ENCODE data around the gene LHB. TPM values are rescaled to one million over a fixed set of nuclear protein-coding genes. Genes with fewer than 3 reads are reported as not detected.

The LHB gene
- total RNA-seq, 2 donors from 2014 or later, result 0.59 TPM; not detected in 1

DNA sequence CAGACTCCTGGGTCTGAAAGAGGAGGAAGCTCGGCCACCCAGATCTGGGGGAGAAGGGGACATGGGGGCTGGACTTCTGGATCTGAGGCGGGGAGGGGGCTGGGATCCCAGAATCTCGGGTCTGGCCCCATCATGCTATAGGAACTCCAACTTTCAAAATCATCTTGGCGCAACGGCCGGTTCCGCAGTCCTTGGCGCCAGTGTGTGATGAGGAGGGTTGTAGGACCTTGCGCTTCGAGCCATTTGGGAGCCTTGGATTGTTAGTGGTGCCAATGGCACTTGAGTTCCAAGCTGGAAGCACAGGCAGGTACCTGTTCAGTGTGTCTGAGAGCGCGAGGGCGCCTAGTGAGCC lies 22.9 kb downstream of the LHB start:
- Histone ChIP-seq H3K4me3 (ENCODE audit: low read length) (peak overlapping the region; percentile 100), H3K36me3 (ENCODE audit: control insufficient read depth, insufficient read depth, low read length) (no peaks in the 10 kb centered on the region), H3K4me1 (ENCODE audit: control insufficient read depth, insufficient read depth, low read length) (peaks cover 4% of the 10 kb centered on the region), H3K27ac (ENCODE audit: low read depth, low read length) (no peak overlapping the region), H3K9me3 (ENCODE audit: control insufficient read depth, low read length) (no peaks in the 10 kb centered on the region), H3K27me3 (ENCODE audit: control insufficient read depth, insufficient read depth, low read length, poor library complexity, severe bottlenecking) (no peaks in the 10 kb centered on the region), H3K9ac (ENCODE audit: extremely low read depth, low read length, poor library complexity, severe bottlenecking) (peak overlapping the region; percentile 80)
- Mint-ChIP-seq H3K27ac (peak overlapping the region; percentile 99), H3K4me3 (peak overlapping the region; percentile 97), H3K4me1 (peaks cover 23% of the 10 kb centered on the region), H3K27me3 (ENCODE audit: insufficient read depth) (no peaks in the 10 kb centered on the region), H3K36me3 (ENCODE audit: low read depth) (peaks cover 20% of the 10 kb centered on the region), H3K9me3 (no peaks in the 10 kb centered on the region)
- 0 to 2% methylated on average over 1 to 13 of the region's 13 CpGs for WGBS, 2 experiments (ENCODE audit: insufficient coverage in 1 of 2, insufficient read length in 1 of 2)
- DNase-seq, result no peak
- no peak for TF ChIP-seq CTCF (conservative IDR thresholded peaks at IDR 0.05)

- Mint-ChIP-seq H3K4me1 (peaks cover 23% of the 10 kb centered on the region), H3K27me3 (ENCODE audit: insufficient read depth) (no peaks in the 10 kb centered on the region), H3K36me3 (ENCODE audit: low read depth) (peaks cover 26% of the 10 kb centered on the region), H3K27ac (peak within 1 kb of the TSS; percentile 99), H3K9me3 (no peaks in the 10 kb centered on the region), H3K4me3 (peak within 1 kb of the TSS; percentile 97)
- Histone ChIP-seq H3K4me3 (ENCODE audit: low read length) (peak within 1 kb of the TSS; percentile 100), H3K4me1 (ENCODE audit: control insufficient read depth, insufficient read depth, low read length) (peaks cover 4% of the 10 kb centered on the region), H3K9ac (ENCODE audit: extremely low read depth, low read length, poor library complexity, severe bottlenecking) (peak within 1 kb of the TSS; percentile 83), H3K27ac (ENCODE audit: low read depth, low read length) (peak within 1 kb of the TSS; percentile 85), H3K27me3 (ENCODE audit: control insufficient read depth, insufficient read depth, low read length, poor library complexity, severe bottlenecking) (no peaks in the 10 kb centered on the region), H3K36me3 (ENCODE audit: control insufficient read depth, insufficient read depth, low read length) (peaks cover 4% of the 10 kb centered on the region), H3K9me3 (ENCODE audit: control insufficient read depth, low read length) (no peaks in the 10 kb centered on the region)
- 0% methylated on average over 8 to 56 of the region's 56 CpGs for WGBS, 2 experiments (ENCODE audit: insufficient coverage in 1 of 2, insufficient read length in 1 of 2)
- peak; percentile 100 for DNase-seq
- TF ChIP-seq CTCF (conservative IDR thresholded peaks at IDR 0.05), result peak; percentile 98
Observed at GRCh38 chr19:48993175-48994034, 23.5 kb downstream of the LHB start, which contains the start of the genes GYS1 and RUVBL2. Gene GYS1 (minus strand): TSS chr19:48993309. CDS start chr19:48993112, 197 bp downstream. Gene RUVBL2 (plus strand): TSS chr19:48993887. CDS start chr19:48993912, 25 bp downstream.

- Histone ChIP-seq H3K9ac (ENCODE audit: extremely low read depth, low read length, poor library complexity, severe bottlenecking) (peak overlapping the region; percentile 83), H3K9me3 (ENCODE audit: control insufficient read depth, low read length) (no peaks in the 10 kb centered on the region), H3K4me3 (ENCODE audit: low read length) (peak overlapping the region; percentile 100), H3K27ac (ENCODE audit: low read depth, low read length) (peak overlapping the region; percentile 34), H3K36me3 (ENCODE audit: control insufficient read depth, insufficient read depth, low read length) (peaks cover 9% of the 10 kb centered on the region), H3K4me1 (ENCODE audit: control insufficient read depth, insufficient read depth, low read length) (peaks cover 4% of the 10 kb centered on the region), H3K27me3 (ENCODE audit: control insufficient read depth, insufficient read depth, low read length, poor library complexity, severe bottlenecking) (no peaks in the 10 kb centered on the region)
- peak overlapping the region; percentile 96 for H3K27ac Mint-ChIP-seq
- 0 to 1% methylated on average over 7 to 20 of the region's 20 CpGs for WGBS, 2 experiments (ENCODE audit: insufficient coverage in 1 of 2, insufficient read length in 1 of 2)
- H3K36me3 Mint-ChIP-seq (ENCODE audit: low read depth), result peaks cover 30% of the 10 kb centered on the region
- H3K27me3 Mint-ChIP-seq (ENCODE audit: insufficient read depth), result no peaks in the 10 kb centered on the region
- peaks cover 23% of the 10 kb centered on the region for H3K4me1 Mint-ChIP-seq
- no peaks in the 10 kb centered on the region for H3K9me3 Mint-ChIP-seq
- H3K4me3 Mint-ChIP-seq, result peak overlapping the region; percentile 97
- no peak for DNase-seq
- no peak for TF ChIP-seq CTCF (conservative IDR thresholded peaks at IDR 0.05)
Observed at GRCh38 chr19:48992581-48993174, 24.2 kb downstream of the LHB start.

Measured in endodermal cell (in vitro differentiated cells).